GM18868 (cell line): ENCODE results near the gene SHB.

Source experiments
- ATAC-seq: cut with Tn5 transposase; IDR thresholded peaks from one replicate; pipeline ENCODE4 v1.9.1; 2021; ENCODE audit warnings: mild to moderate bottlenecking, moderate library complexity; ENCODE audit not compliant: unreplicated experiment

The SHB gene

GRCh38 chr9:37923118-37923795, 145.8 kb downstream of the SHB start:
- ATAC-seq, result no peak

- no peak for ATAC-seq
These were observed 146.5 kb downstream of the SHB start for GRCh38 chr9:37922363-37923117.

- no peak for ATAC-seq
These were observed 147.3 kb downstream of the SHB start for GRCh38 chr9:37921546-37922300.

GRCh38 chr9:37921168-37921510, 147.9 kb downstream of the SHB start:
- ATAC-seq, result no peak

DNA sequence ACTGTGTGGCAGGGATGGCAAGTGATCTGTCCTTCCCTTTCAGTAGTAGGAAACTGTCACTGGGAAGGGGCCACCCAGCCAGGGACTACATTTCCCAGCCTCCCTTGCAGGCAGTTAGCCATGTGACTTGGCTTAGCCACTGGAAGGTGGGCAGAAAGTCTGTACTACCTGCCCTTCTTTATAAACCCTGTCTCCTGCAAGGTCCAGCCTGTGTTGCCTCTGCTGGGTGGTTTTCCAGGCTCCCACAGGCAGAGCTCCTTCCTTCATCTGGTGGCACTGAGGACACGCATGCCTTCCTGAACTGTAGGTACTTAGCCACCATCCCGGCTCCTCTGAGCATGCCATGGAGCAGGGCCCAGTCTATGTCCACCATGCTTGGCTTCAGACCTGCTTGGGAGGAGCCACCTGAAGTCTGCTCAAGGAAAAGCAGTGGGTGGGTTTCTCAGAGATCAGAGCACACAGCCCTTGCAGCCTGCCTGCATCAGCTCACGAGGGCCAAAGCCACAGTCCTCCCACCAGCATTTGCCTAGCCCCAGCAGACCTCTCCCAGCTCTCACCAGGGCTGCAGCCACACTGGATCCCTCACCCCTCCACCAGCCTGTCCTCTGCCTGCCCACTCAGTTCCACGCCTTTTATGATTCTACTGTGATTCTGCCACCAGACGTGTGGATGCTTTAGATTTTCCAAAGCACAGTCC, 148.4 kb downstream of the SHB start:
- ATAC-seq, result peak; percentile 80

GRCh38 chr9:37919956-37920335, 149.1 kb downstream of the SHB start:
- no peak for ATAC-seq

DNA sequence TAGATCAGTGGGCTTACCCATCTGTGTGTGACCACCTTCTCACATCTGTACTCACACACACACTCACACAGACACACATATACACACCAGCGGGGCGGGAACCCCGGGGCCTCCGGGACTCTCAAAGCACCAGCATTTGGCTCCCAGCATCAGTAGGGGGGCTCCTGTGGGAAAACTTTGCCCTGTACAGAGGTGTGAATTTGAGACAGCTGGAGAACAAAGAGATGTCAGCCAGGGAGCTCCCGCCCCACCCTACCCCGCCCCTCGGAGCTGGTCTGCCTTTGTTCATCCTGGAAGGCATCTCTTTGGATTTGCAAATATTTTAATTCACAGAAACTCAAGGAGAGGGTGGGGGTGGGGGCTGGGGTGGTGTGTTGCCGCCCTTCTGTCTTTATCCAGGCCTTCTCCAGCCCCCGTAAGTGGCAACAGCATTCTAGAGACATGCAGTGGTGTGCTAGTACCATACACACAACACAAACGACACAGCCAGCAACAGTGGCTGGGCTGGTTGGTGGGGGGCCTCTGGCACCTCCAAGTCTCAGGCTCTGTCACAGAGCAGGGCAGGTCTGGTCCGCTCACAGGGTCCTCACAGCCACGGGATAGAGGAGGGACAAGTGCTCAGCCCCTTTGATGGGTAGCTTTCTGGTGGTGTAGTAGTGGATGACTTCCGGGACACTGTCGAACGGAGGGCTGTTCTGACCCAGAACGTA, 149.6 kb downstream of the SHB start:
- ATAC-seq, result no peak

DNA sequence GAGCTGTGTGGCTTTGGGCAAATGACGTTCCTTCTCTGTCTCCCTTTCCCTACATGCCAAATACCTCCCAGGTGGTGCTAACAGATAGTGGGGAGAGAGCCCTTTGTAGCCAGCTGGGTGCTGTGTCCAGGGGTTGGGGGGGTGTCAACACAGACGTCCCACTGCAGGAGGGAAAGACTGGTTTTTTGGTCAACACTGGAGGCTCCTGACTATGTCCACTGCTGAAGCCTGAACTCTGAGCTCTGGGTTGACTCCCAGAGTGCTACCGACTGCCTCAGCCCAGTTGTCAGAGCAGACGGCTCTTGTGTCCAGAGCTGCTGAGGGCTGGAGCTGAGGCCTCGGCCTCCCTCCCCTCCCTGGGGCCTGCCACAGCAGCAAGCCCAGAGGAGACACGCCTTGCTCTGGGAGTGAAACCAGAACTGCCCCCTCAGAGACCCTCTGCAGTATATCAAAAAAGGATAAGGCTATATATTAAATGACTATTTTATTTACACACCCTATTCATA, 150.3 kb downstream of the SHB start:
- no peak for ATAC-seq

GRCh38 chr9:37917801-37918664, 151.0 kb downstream of the SHB start:
- no peak for ATAC-seq

GRCh38 chr9:37917313-37917731, 151.7 kb downstream of the SHB start:
- no peak for ATAC-seq

DNA sequence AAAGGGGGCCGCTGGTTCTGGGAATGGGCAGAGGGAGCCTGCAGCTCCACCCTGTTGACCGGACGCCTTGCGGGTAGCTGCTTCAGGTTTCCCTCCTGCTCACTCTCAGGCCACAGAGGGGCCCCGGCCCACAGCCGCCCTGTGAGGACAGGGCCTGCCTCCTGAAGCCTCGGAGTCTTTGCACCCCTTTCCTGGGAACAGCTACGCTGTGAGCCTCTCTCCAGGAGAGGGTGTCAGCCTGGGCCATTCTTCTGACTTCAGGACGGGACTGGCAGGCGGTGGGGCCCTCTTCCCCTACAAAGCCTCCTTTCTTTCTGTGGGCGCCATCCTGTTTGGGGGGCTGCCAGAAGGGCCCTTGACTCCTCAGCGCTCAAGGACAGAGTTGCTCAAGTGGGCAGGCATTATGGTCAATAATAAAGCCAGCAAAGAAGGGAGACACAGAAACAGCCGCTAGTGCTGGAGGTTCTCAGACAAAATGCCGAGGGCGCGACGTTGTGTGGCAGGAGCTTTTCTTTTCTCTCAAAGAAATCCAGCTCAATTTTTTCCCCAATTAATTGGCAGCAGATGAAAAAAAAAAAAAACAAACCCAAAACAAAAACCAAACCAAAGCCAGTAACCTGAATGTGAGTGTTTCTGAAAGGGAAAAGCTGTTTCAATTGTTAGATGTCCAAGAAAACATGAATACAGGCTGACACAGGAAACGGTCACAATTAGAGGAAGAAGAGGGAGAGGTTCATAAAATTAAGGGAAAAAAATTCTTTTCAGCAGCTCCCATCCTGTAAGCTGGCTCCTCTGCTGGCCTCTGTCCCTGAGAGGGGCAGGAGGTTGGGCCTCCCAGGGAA, 152.3 kb downstream of the SHB start:
- ATAC-seq, result no peak

DNA sequence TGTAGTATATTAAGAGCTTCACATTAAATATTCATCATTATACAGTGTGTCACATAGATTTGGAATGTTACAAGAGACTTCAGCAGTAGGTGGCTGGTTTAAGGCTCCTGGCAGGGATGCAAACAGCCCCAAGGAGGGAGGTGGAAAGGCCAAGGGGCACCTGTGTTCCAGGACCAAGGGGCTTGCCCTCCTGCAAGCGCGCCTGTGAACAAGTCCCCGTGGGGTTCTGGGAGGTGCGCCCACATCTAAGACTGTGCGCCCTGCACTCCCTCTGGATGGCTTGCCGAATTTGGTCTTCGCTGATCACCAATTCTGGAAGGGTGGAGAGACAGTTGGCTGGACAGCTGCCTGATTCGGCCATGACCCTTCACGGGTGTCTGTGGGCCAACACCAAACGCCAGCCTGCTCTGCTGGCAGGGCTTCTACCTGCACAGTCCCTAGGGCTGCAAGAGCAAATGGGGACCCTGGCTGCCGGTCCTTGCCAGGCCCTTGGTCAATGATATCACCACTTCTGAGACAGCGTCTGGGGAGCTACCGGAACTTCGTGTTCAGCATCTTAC, 153.0 kb downstream of the SHB start:
- no peak for ATAC-seq

DNA sequence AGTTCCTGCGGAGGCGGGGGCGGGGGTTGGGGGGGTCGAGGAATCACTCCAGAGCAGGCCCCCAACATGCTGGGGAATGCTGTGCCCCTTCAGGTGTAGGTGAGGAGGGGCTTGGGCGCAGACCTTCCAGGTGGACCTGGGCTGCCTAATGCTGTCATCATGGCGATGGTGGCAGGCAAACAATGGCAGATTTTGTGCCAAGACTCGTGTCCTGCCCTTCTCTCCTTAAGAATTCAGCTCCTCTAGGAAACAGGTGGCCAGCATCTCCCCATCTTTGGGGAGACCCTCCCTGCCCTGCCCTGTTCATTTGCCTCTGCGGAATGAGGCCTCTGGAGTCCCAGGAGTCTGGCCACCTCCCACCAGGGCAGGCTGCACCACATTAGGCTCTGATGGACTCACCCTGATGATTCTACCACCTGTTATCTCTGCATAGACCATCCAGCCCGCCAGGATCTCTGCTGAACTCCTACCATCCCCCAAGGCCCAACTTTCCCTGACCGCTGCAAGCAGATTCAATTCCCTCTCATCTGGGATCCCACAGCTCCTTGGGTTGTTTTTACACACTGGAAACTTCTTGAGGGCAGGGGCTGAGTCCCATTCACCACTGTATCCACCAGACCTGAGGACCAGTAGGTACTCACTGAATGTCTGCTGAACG, 154.2 kb downstream of the SHB start:
- no peak for ATAC-seq

- no peak for ATAC-seq
These were observed 154.9 kb downstream of the SHB start for GRCh38 chr9:37914154-37914551.

DNA sequence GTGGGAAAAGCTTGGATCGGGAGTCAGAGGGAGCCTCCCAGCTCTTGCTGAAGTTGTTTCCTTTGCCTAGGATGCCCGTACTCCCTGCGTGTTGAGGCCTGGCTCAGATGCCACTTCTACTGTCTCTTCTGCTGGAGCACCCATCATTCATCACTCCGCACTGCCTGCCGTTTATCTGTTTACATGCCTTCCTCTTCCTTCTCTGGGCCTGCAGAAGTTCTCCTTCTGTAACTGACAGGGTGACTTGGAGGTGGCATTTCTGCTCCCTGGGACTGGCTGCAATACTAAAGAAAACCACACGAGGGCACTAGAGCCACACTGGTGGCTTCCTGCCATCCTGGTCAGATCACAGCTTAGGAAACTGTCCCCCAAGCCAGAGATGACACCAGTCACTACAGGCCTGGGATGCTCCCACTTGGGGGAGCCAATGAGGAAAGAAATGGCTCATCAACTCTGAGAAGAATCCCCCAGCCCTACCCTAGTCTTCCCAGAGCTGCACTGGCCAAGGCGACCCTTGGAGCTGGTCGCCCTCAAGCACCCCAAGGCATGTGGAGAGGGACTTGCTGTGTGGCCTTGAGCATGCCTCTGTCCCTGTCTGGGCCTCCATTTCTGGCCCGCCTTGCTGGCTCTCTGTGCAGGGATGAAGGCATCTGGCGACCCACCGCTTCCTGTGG, 155.4 kb downstream of the SHB start:
- peak; percentile 81 for ATAC-seq

GRCh38 chr9:37911271-37911681, 157.8 kb downstream of the SHB start:
- ATAC-seq, result no peak

DNA sequence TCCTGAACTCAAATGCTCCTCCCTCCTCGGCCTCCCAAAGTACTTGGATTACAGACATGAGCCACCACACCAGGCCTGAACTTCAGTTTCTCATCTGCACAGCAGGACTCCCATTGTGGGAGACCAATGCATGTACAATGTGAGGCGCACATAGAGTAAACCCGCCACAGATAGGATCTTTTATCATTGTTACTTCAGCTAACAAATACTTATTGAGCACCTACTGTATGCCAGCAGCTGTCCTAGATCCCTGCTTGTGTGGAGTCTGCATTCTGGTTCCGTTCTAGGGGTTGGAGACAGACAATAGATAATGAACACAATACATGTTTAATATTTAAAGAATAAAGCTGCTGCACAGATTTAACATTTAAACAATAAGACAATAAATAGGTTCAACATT, 158.8 kb downstream of the SHB start:
- ATAC-seq, result no peak
